ENCODE measurements around the gene ANKRD42. TPM values are rescaled to one million over a fixed set of nuclear protein-coding genes. Genes with fewer than 3 reads are reported as not detected.

Gene ANKRD42
- polyA plus RNA-seq, 2 of the 4 experiments (the other 2 are of a cell fraction): 9.1 to 13.2 TPM

GRCh38 chr11:83287631-83288030, 94.1 kb downstream of the ANKRD42 start:
- 89% methylated on average over 6 of the region's 6 CpGs for WGBS (ENCODE audit: missing lambda C conversion rate)
- no peaks in the 10 kb centered on the region for H3K9me3 ChIP-seq
- no peak for DNase-seq (ENCODE audit: low read depth in 1 of 2, low spot score in 1 of 2)
- no peak overlapping the region for H3K4me2 ChIP-seq
- H3K27ac ChIP-seq: no peak overlapping the region
- no peak overlapping the region for H3K4me3 ChIP-seq
- ChIA-PET POLR2A (no interaction called here), CTCF (interaction anchor here (1.0 to 1.3 kb wide), 2 partner anchors 38 to 532 kb away, joined by 3 to 4 read pairs; no protein-coding TSS in a partner anchor)
- TF ChIP-seq HES2 (IDR thresholded peaks at IDR 0.05) (no peak), RNF2 (IDR thresholded peaks at IDR 0.05; ENCODE audit: borderline replicate concordance, low read depth) (no peak), FOXS1 (CRISPR knock-in tag; IDR thresholded peaks at IDR 0.05) (no peak), CHD4 (IDR thresholded peaks at IDR 0.05; ENCODE audit: borderline replicate concordance) (no peak), E2F6 (IDR thresholded peaks at IDR 0.05; ENCODE audit: borderline replicate concordance, low read depth) (no peak), HEYL (CRISPR knock-in tag; IDR thresholded peaks at IDR 0.05) (no peak), MAZ (IDR thresholded peaks at IDR 0.05; ENCODE audit: borderline replicate concordance, low read depth, low read length) (no peak), SREBF2 (IDR thresholded peaks at IDR 0.05) (no peak), NFE2L2 (conservative IDR thresholded peaks at IDR 0.05; ENCODE audit: low read length) (no peak), HOXB5 (CRISPR knock-in tag; IDR thresholded peaks at IDR 0.05) (no peak)
- peaks cover 7% of the 10 kb centered on the region; the same call in 2 of the 3 replicates for H3K4me1 ChIP-seq
- FAIRE-seq: no peak
- no peak for ATAC-seq

GRCh38 chr11:83292709-83293456, 99.4 kb downstream of the ANKRD42 start:
- no peak for FAIRE-seq
- Histone ChIP-seq H3K4me1 (no peaks in the 10 kb centered on the region), H3K4me2 (peak overlapping the region; percentile 65), H3K27ac (no peak overlapping the region), H3K9me3 (no peaks in the 10 kb centered on the region), H3K4me3 (no peak overlapping the region)
- CTCF ChIA-PET: interaction anchor here (0.6 to 8.4 kb wide), 29 partner anchors 9 to 1050 kb away, joined by 3 to 77 read pairs (median 4); no protein-coding TSS in a partner anchor
- POLR2A ChIA-PET: interaction anchor here (0.7 to 1.2 kb wide), 2 partner anchors 136 to 507 kb away, joined by 3 read pairs; partner anchors contain the start of gene PCF11
- 39% methylated on average over 7 of the region's 7 CpGs for WGBS (ENCODE audit: missing lambda C conversion rate)
- peak; percentile 87 to 93 for ATAC-seq
- peak; percentile 60 to 67 for DNase-seq (ENCODE audit: low read depth in 1 of 2, low spot score in 1 of 2)
- no peak for TF ChIP-seq NPAS2 (CRISPR knock-in tag; IDR thresholded peaks at IDR 0.05; ENCODE audit: borderline replicate concordance)
- TF ChIP-seq MAFK (IDR thresholded peaks at IDR 0.05; ENCODE audit: partially characterized antibody): no peak
- TF ChIP-seq, protein P1, sequence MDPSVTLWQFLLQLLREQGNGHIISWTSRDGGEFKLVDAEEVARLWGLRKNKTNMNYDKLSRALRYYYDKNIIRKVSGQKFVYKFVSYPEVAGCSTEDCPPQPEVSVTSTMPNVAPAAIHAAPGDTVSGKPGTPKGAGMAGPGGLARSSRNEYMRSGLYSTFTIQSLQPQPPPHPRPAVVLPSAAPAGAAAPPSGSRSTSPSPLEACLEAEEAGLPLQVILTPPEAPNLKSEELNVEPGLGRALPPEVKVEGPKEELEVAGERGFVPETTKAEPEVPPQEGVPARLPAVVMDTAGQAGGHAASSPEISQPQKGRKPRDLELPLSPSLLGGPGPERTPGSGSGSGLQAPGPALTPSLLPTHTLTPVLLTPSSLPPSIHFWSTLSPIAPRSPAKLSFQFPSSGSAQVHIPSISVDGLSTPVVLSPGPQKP (IDR thresholded peaks at IDR 0.05; ENCODE audit: low read depth, low read length): no peak
- TF ChIP-seq MYC (IDR thresholded peaks at IDR 0.05; ENCODE audit: borderline replicate concordance, low read length): no peak
- TF ChIP-seq RAD21 (conservative IDR thresholded peaks at IDR 0.05 in 1 of 2, IDR thresholded peaks at IDR 0.05 in 1 of 2): peak; percentile 51 to 58
- no peak for TF ChIP-seq MAX (IDR thresholded peaks at IDR 0.05)
- no peak for TF ChIP-seq ZC3H11A (IDR thresholded peaks at IDR 0.05)
- TF ChIP-seq EHF (CRISPR knock-in tag; IDR thresholded peaks at IDR 0.05): no peak
- TF ChIP-seq ZFP36 (IDR thresholded peaks at IDR 0.05; ENCODE audit: borderline replicate concordance, partially characterized antibody): no peak
- no peak for TF ChIP-seq POLR2A (IDR thresholded peaks at IDR 0.05; ENCODE audit: low read length)
- TF ChIP-seq SMC3 (IDR thresholded peaks at IDR 0.05): peak; percentile 67
- TF ChIP-seq, protein P2, sequence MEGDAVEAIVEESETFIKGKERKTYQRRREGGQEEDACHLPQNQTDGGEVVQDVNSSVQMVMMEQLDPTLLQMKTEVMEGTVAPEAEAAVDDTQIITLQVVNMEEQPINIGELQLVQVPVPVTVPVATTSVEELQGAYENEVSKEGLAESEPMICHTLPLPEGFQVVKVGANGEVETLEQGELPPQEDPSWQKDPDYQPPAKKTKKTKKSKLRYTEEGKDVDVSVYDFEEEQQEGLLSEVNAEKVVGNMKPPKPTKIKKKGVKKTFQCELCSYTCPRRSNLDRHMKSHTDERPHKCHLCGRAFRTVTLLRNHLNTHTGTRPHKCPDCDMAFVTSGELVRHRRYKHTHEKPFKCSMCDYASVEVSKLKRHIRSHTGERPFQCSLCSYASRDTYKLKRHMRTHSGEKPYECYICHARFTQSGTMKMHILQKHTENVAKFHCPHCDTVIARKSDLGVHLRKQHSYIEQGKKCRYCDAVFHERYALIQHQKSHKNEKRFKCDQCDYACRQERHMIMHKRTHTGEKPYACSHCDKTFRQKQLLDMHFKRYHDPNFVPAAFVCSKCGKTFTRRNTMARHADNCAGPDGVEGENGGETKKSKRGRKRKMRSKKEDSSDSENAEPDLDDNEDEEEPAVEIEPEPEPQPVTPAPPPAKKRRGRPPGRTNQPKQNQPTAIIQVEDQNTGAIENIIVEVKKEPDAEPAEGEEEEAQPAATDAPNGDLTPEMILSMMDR (IDR thresholded peaks at IDR 0.05): peak; percentile 71
- TF ChIP-seq TFCP2L1 (CRISPR knock-in tag; IDR thresholded peaks at IDR 0.05): no peak
- TF ChIP-seq MAZ (IDR thresholded peaks at IDR 0.05; ENCODE audit: borderline replicate concordance, low read depth, low read length): no peak
- TF ChIP-seq HOXB13 (CRISPR knock-in tag; IDR thresholded peaks at IDR 0.05; ENCODE audit: low read depth): no peak
- TF ChIP-seq FOSL2 (IDR thresholded peaks at IDR 0.05): no peak
- no peak for TF ChIP-seq FOSL2 (CRISPR knock-in tag; IDR thresholded peaks at IDR 0.05)

Measured in A549 (cell line).